Measurements from ENCODE around the gene MYO1A. TPM values are rescaled to one million over a fixed set of nuclear protein-coding genes. Genes with fewer than 3 reads are reported as not detected.

Gene MYO1A
- total and polyA plus RNA-seq, 4 donors, result 0.03 to 0.28 (median 0.08) TPM; not detected in 1

- no peaks in the 10 kb centered on the region for H3K27me3 ChIP-seq (ENCODE audit: control insufficient read depth in 4 of 4, insufficient read depth in 4 of 4, low read length in 3 of 4)
- no peak overlapping the region for H3K4me3 ChIP-seq (ENCODE audit: low read depth in 1 of 3, low read length in 3 of 3)
- H3K27ac ChIP-seq (ENCODE audit: low read depth in 1 of 2, low read length in 2 of 2), result no peak overlapping the region
- H3K4me1 ChIP-seq (ENCODE audit: control insufficient read depth in 4 of 4, insufficient read depth in 4 of 4, low read length in 3 of 4), result no peaks in the 10 kb centered on the region
- WGBS, result 90% methylated on average over 1 of the region's 1 CpG
- no peaks in the 10 kb centered on the region for H3K9me3 ChIP-seq (ENCODE audit: control insufficient read depth in 4 of 4, low read length in 3 of 4)
- TF ChIP-seq TAF1 (conservative IDR thresholded peaks at IDR 0.05) (no peak), FOXA2 (IDR thresholded peaks at IDR 0.05) (no peak), ATF3 (IDR thresholded peaks at IDR 0.05) (no peak), ZBTB33 (IDR thresholded peaks at IDR 0.05) (no peak), REST (IDR thresholded peaks at IDR 0.05) (no peak), EGR1 (IDR thresholded peaks at IDR 0.05; ENCODE audit: low read depth in 2 of 2) (no peak), FOXA1 (IDR thresholded peaks at IDR 0.05) (no peak), RXRA (IDR thresholded peaks at IDR 0.05) (no peak), MAX (IDR thresholded peaks at IDR 0.05) (no peak), HNF4G (IDR thresholded peaks at IDR 0.05) (no peak), GABPA (IDR thresholded peaks at IDR 0.05 in 1 of 2, conservative IDR thresholded peaks at IDR 0.05 in 1 of 2) (no peak), RAD21 (IDR thresholded peaks at IDR 0.05) (no peak), HNF4A (conservative IDR thresholded peaks at IDR 0.05) (no peak), YY1 (IDR thresholded peaks at IDR 0.05) (no peak), NR2F2 (IDR thresholded peaks at IDR 0.05) (no peak), CTCF (IDR thresholded peaks at IDR 0.05; ENCODE audit: low read depth, low read length, missing input control) (no peak), SP1 (IDR thresholded peaks at IDR 0.05) (no peak)
- DNase-seq (ENCODE audit: low spot score), result no peak
- H3K36me3 ChIP-seq (ENCODE audit: control insufficient read depth in 4 of 4, insufficient read depth in 3 of 4, low read depth in 1 of 4, low read length in 3 of 4), result no peaks in the 10 kb centered on the region
- H3K9ac ChIP-seq (ENCODE audit: low read depth in 1 of 2, low read length in 2 of 2), result no peak overlapping the region
These were observed 1.1 kb upstream of the MYO1A start for GRCh38 chr12:57051011-57051410.

- WGBS, result 69% methylated on average over 4 of the region's 4 CpGs
- no peak overlapping the region for H3K9ac ChIP-seq (ENCODE audit: low read depth in 1 of 2, low read length in 2 of 2)
- DNase-seq (ENCODE audit: low spot score), result no peak
- no peaks in the 10 kb centered on the region for H3K27me3 ChIP-seq (ENCODE audit: control insufficient read depth in 4 of 4, insufficient read depth in 4 of 4, low read length in 3 of 4)
- no peak for TF ChIP-seq FOXA2 (IDR thresholded peaks at IDR 0.05)
- no peak for TF ChIP-seq EGR1 (IDR thresholded peaks at IDR 0.05; ENCODE audit: low read depth in 2 of 2)
- TF ChIP-seq JUND (IDR thresholded peaks at IDR 0.05), result no peak
- no peak for TF ChIP-seq HNF4A (conservative IDR thresholded peaks at IDR 0.05)
- no peak for TF ChIP-seq NR2F2 (IDR thresholded peaks at IDR 0.05)
- no peak for TF ChIP-seq GABPA (IDR thresholded peaks at IDR 0.05 in 1 of 2, conservative IDR thresholded peaks at IDR 0.05 in 1 of 2)
- no peak for TF ChIP-seq MAX (IDR thresholded peaks at IDR 0.05)
- TF ChIP-seq RXRA (IDR thresholded peaks at IDR 0.05), result no peak
- TF ChIP-seq CTCF (IDR thresholded peaks at IDR 0.05; ENCODE audit: low read depth, low read length, missing input control), result no peak
- no peak for TF ChIP-seq FOXA1 (IDR thresholded peaks at IDR 0.05)
- no peak for TF ChIP-seq SP1 (IDR thresholded peaks at IDR 0.05)
- no peak for TF ChIP-seq HNF4G (IDR thresholded peaks at IDR 0.05)
- H3K36me3 ChIP-seq (ENCODE audit: control insufficient read depth in 4 of 4, insufficient read depth in 3 of 4, low read depth in 1 of 4, low read length in 3 of 4), result no peaks in the 10 kb centered on the region
- no peak overlapping the region for H3K4me3 ChIP-seq (ENCODE audit: low read depth in 1 of 3, low read length in 3 of 3)
- H3K27ac ChIP-seq (ENCODE audit: low read depth in 1 of 2, low read length in 2 of 2), result no peak overlapping the region
- no peaks in the 10 kb centered on the region for H3K4me1 ChIP-seq (ENCODE audit: control insufficient read depth in 4 of 4, insufficient read depth in 4 of 4, low read length in 3 of 4)
- no peaks in the 10 kb centered on the region for H3K9me3 ChIP-seq (ENCODE audit: control insufficient read depth in 4 of 4, low read length in 3 of 4)
These were observed 846 bp downstream of the MYO1A start for GRCh38 chr12:57049119-57049446.
